Measurements from ENCODE around the gene TENT5C.

Gene TENT5C

DNA sequence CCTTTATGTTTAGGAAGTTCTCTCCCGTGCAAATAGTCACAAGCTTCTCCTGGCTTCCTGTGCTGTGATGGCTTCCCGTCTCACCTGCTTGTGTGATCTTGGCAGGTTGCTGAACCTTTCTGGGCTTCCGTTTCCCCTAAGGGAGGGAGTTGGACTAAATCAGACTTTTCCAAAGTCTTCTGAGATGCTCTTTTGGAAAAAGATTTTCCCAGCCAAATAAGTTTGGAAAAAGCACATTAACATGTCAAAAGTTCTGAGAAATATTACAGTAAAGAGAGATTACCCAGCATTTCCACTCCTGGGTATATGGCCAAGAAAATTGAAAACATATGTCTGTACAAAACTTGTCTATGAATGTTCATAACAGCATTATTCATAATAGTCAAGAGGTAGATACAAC lies 36.0 kb upstream of the TENT5C start:
- Histone ChIP-seq H3K36me3 (ENCODE audit: insufficient read depth) (no peaks in the 10 kb centered on the region), H2AFZ (ENCODE audit: low read depth) (no peak overlapping the region), H3K4me1 (ENCODE audit: low read depth, poor library complexity, severe bottlenecking) (no peaks in the 10 kb centered on the region), H3K27me3 (ENCODE audit: insufficient read depth, low read depth) (no peaks in the 10 kb centered on the region), H3K4me3 (IDR thresholded peaks at IDR 0.05; ENCODE audit: insufficient read depth, low read depth, low read length) (no peak overlapping the region), H4K20me1 (ENCODE audit: insufficient read depth) (no peaks in the 10 kb centered on the region), H3K27ac (no peak overlapping the region), H3K9ac (no peak overlapping the region), H3K79me2 (ENCODE audit: insufficient read depth, low read depth) (no peaks in the 10 kb centered on the region), H3K4me2 (no peak overlapping the region)
- TF ChIP-seq, protein P1, sequence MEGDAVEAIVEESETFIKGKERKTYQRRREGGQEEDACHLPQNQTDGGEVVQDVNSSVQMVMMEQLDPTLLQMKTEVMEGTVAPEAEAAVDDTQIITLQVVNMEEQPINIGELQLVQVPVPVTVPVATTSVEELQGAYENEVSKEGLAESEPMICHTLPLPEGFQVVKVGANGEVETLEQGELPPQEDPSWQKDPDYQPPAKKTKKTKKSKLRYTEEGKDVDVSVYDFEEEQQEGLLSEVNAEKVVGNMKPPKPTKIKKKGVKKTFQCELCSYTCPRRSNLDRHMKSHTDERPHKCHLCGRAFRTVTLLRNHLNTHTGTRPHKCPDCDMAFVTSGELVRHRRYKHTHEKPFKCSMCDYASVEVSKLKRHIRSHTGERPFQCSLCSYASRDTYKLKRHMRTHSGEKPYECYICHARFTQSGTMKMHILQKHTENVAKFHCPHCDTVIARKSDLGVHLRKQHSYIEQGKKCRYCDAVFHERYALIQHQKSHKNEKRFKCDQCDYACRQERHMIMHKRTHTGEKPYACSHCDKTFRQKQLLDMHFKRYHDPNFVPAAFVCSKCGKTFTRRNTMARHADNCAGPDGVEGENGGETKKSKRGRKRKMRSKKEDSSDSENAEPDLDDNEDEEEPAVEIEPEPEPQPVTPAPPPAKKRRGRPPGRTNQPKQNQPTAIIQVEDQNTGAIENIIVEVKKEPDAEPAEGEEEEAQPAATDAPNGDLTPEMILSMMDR (conservative IDR thresholded peaks at IDR 0.05; ENCODE audit: low read depth, low read length): no peak

DNA sequence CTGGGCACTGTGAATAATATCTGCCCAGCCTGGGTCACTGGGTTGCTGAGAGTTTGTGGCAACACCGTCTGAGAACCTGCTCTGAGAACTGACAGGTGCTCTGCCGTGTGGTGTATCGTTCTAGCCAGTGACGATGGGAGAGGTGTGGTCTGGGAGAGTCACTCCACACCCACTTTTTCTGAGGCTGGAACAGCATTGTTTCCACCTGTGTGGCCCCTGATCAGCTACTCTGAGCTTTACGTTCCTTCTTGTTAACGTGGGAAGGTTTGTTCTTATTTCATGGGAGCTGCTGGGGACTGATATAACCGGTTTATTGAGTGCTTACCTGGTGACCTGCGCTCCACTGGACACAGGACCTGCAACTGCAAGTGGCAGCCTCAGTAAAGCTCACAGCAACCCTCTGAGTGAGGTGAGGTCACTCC lies 34.8 kb upstream of the TENT5C start:
- Histone ChIP-seq H2AFZ (ENCODE audit: low read depth) (no peak overlapping the region), H3K27me3 (ENCODE audit: insufficient read depth, low read depth) (no peaks in the 10 kb centered on the region), H3K36me3 (ENCODE audit: insufficient read depth) (no peaks in the 10 kb centered on the region), H3K9ac (no peak overlapping the region), H4K20me1 (ENCODE audit: insufficient read depth) (no peaks in the 10 kb centered on the region), H3K4me1 (ENCODE audit: low read depth, poor library complexity, severe bottlenecking) (no peaks in the 10 kb centered on the region), H3K79me2 (ENCODE audit: insufficient read depth, low read depth) (no peaks in the 10 kb centered on the region), H3K27ac (no peak overlapping the region), H3K4me3 (IDR thresholded peaks at IDR 0.05; ENCODE audit: insufficient read depth, low read depth, low read length) (no peak overlapping the region), H3K4me2 (no peak overlapping the region)
- TF ChIP-seq, protein P1 (conservative IDR thresholded peaks at IDR 0.05; ENCODE audit: low read depth, low read length): no peak

DNA sequence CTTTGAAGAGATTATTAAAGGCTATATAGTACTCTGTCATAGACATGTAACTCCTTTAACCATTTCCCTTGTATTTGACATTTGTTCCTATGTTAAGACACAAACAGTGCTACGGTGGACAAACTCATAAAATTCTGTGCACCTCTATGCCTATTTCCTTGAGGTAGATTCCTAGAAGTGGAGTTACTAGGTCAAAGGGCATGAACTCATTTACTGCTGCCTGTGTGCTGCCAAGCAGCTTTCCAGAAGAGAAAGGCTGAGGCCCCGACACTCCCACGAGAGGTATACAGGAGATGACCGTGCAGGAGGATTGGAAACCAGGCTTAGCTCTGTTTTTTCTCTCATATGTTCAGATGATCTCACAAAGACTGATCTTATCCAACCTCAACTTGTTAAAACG lies 34.4 kb upstream of the TENT5C start:
- TF ChIP-seq, protein P1 (conservative IDR thresholded peaks at IDR 0.05; ENCODE audit: low read depth, low read length): no peak
- Histone ChIP-seq H3K27ac (no peak overlapping the region), H3K27me3 (ENCODE audit: insufficient read depth, low read depth) (no peaks in the 10 kb centered on the region), H3K4me1 (ENCODE audit: low read depth, poor library complexity, severe bottlenecking) (no peaks in the 10 kb centered on the region), H3K4me2 (no peak overlapping the region), H3K4me3 (IDR thresholded peaks at IDR 0.05; ENCODE audit: insufficient read depth, low read depth, low read length) (no peak overlapping the region), H3K36me3 (ENCODE audit: insufficient read depth) (no peaks in the 10 kb centered on the region), H3K79me2 (ENCODE audit: insufficient read depth, low read depth) (no peaks in the 10 kb centered on the region), H4K20me1 (ENCODE audit: insufficient read depth) (no peaks in the 10 kb centered on the region), H2AFZ (ENCODE audit: low read depth) (no peak overlapping the region), H3K9ac (no peak overlapping the region)

DNA sequence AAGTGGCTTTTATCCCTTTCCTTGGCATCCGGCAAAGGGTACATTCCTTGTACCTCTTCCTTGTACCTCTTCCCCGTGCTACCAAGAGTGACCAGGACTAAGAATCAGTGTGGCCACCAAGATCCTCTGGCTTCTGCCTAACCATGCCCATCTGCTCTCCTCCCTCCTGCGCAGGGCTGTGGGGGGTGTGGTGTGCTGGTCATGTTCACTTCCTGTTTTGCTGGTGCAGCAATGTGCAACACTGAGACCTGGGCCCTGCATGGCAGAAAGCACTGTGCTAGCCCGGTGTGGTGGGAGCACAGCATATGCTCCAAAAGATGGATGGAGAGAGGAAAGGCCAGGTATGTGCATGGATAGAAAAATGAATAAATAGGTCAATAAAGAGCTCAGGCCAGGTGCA lies 33.3 kb upstream of the TENT5C start:
- Histone ChIP-seq H3K4me2 (no peak overlapping the region), H3K27me3 (ENCODE audit: insufficient read depth, low read depth) (no peaks in the 10 kb centered on the region), H3K27ac (no peak overlapping the region), H3K9ac (no peak overlapping the region), H4K20me1 (ENCODE audit: insufficient read depth) (no peaks in the 10 kb centered on the region), H3K4me1 (ENCODE audit: low read depth, poor library complexity, severe bottlenecking) (no peaks in the 10 kb centered on the region), H3K36me3 (ENCODE audit: insufficient read depth) (no peaks in the 10 kb centered on the region), H3K4me3 (IDR thresholded peaks at IDR 0.05; ENCODE audit: insufficient read depth, low read depth, low read length) (no peak overlapping the region), H3K79me2 (ENCODE audit: insufficient read depth, low read depth) (no peaks in the 10 kb centered on the region), H2AFZ (ENCODE audit: low read depth) (no peak overlapping the region)
- TF ChIP-seq, protein P1 (conservative IDR thresholded peaks at IDR 0.05; ENCODE audit: low read depth, low read length): no peak

Measured in KMS-11 (cell line).